Ishikawa (cell line): Measurements from ENCODE around the gene VWA3A.

Source experiments
- CEBPB ChIP-seq: IDR thresholded peaks from 2 replicates; pipeline ENCODE4 v1.6.1; 2012
- CREB1 ChIP-seq: IDR thresholded peaks from 2 replicates; pipeline ENCODE4 v1.6.1; 2012; ENCODE audit warnings: low read depth
- EGR1 ChIP-seq: IDR thresholded peaks from 2 replicates; pipeline ENCODE4 v1.6.1; 2012
- EP300 ChIP-seq: IDR thresholded peaks from 2 replicates; pipeline ENCODE4 v1.6.1; 2012; ENCODE audit warnings: borderline replicate concordance
- FOXM1 ChIP-seq: IDR thresholded peaks from 2 replicates; pipeline ENCODE4 v1.6.1; 2012; ENCODE audit warnings: low read depth, borderline replicate concordance
- NFIC ChIP-seq: IDR thresholded peaks from 2 replicates; pipeline ENCODE4 v1.6.1; 2012
- RAD21 ChIP-seq: IDR thresholded peaks from 2 replicates; pipeline ENCODE4 v1.6.1; 2012; ENCODE audit warnings: low read depth
- TAF1 ChIP-seq: IDR thresholded peaks from 2 replicates; pipeline ENCODE4 v1.6.1; 2012; ENCODE audit warnings: low read depth, mild to moderate bottlenecking
- TCF12 ChIP-seq: IDR thresholded peaks from 2 replicates; pipeline ENCODE4 v1.6.1; 2012; ENCODE audit warnings: low read depth
- TEAD4 ChIP-seq: IDR thresholded peaks from 2 replicates; pipeline ENCODE4 v1.6.1; 2012
- USF1 ChIP-seq: IDR thresholded peaks from 2 replicates; pipeline ENCODE4 v1.6.1; 2012
- YY1 ChIP-seq: IDR thresholded peaks from 2 replicates; pipeline ENCODE4 v1.6.1; 2012; ENCODE audit warnings: low read depth
- ZBTB7A ChIP-seq: IDR thresholded peaks from 2 replicates; pipeline ENCODE4 v1.6.1; 2012; ENCODE audit warnings: low read depth
- TF ChIP-seq, protein P1 (sequence below): IDR thresholded peaks from 2 replicates; pipeline ENCODE4 v1.6.1; 2012
- TF ChIP-seq, protein P2 (sequence below): IDR thresholded peaks from 2 replicates; pipeline ENCODE4 v1.6.1; 2012; ENCODE audit warnings: low read depth, mild to moderate bottlenecking

VWA3A gene

GRCh38 chr16:22183335-22183734, 91.0 kb downstream of the VWA3A start:
- TF ChIP-seq EGR1 (no peak), TAF1 (no peak), ZBTB7A (no peak), CEBPB (no peak), RAD21 (no peak), NFIC (no peak), TEAD4 (no peak), YY1 (no peak), FOXM1 (no peak)
- TF ChIP-seq, protein P1, sequence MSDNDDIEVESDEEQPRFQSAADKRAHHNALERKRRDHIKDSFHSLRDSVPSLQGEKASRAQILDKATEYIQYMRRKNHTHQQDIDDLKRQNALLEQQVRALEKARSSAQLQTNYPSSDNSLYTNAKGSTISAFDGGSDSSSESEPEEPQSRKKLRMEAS = no peak
- TF ChIP-seq, protein P2, sequence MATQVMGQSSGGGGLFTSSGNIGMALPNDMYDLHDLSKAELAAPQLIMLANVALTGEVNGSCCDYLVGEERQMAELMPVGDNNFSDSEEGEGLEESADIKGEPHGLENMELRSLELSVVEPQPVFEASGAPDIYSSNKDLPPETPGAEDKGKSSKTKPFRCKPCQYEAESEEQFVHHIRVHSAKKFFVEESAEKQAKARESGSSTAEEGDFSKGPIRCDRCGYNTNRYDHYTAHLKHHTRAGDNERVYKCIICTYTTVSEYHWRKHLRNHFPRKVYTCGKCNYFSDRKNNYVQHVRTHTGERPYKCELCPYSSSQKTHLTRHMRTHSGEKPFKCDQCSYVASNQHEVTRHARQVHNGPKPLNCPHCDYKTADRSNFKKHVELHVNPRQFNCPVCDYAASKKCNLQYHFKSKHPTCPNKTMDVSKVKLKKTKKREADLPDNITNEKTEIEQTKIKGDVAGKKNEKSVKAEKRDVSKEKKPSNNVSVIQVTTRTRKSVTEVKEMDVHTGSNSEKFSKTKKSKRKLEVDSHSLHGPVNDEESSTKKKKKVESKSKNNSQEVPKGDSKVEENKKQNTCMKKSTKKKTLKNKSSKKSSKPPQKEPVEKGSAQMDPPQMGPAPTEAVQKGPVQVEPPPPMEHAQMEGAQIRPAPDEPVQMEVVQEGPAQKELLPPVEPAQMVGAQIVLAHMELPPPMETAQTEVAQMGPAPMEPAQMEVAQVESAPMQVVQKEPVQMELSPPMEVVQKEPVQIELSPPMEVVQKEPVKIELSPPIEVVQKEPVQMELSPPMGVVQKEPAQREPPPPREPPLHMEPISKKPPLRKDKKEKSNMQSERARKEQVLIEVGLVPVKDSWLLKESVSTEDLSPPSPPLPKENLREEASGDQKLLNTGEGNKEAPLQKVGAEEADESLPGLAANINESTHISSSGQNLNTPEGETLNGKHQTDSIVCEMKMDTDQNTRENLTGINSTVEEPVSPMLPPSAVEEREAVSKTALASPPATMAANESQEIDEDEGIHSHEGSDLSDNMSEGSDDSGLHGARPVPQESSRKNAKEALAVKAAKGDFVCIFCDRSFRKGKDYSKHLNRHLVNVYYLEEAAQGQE = no peak

DNA sequence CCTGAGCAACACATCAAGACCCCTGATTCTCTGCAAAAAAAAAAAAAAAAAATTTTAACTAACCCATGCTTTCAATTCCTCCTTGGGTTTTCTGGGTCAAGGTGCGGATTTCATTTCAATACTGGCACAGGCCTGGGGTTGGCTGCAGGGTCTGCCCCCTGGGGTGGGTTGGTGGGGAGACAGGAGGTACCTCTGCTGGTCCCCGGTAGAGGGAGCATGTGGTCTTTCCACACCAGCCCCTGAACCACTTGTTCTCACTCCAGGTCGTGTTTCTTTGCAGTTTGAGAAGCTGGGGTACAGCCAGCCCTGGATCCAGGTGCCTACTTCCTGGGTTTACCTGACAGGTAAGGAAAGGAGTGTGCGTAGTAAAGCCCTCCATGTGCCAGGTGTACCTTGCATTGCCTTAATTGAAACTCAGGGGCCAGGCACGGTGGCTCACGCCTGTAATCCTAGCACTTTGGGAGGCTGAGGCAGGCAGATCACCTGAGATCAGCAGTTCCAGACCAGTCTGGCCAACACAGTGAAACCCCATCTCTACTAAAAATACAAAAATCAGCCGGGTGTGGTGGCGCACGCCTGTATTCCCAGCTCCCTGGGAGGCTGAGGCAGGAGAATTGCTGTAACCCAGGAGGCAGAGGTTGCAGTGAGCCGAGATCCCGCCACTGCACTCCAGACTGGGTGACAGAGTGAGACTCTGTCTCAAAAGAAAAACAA, 91.7 kb downstream of the VWA3A start:
- TF ChIP-seq, protein P1 = no peak
- TF ChIP-seq, protein P2 = no peak
- TF ChIP-seq ZBTB7A = no peak

DNA sequence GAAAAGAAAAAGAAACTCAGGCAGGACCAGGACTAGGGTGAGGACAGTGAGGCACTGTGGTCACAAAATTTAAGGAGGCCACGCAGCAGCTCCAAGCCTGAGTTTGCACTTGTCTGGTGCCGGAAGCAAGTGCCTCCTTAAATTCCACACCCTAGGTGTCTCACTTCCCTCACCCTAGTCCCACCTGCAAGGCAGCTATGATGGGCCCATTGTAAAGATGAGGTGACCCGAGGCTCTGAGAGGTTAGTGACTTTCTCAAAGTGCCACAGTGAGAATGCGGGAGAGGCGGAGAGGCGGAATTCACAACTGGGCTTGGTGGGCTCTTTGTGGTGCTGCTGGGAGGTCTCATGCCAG, 92.3 kb downstream of the VWA3A start:
- TF ChIP-seq YY1 (no peak), NFIC (no peak), ZBTB7A (no peak), TAF1 (no peak), USF1 (no peak), CREB1 (no peak), EP300 (no peak), FOXM1 (no peak)
- TF ChIP-seq, protein P1 = no peak
- TF ChIP-seq, protein P2 = no peak

GRCh38 chr16:22186517-22186916, 94.2 kb downstream of the VWA3A start:
- TF ChIP-seq CREB1 (no peak), ZBTB7A (no peak), TEAD4 (no peak), TAF1 (no peak), RAD21 (peak; percentile 50), NFIC (no peak)
- TF ChIP-seq, protein P1 = no peak

DNA sequence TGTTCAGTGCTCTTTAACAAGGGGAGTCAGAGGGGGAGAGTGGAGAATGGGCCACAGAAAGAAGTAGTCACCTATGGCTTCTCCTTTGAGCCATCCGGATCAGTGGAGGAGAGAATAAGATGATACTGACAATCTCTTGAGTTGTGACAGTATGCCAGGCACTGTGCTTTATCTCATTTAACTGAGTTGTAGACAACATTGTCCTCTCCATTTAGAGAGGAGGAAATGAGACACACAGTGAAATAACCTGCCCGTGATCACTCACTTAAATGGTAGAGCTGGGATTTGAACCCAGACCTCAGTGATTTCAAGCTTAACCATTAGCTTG, 95.9 kb downstream of the VWA3A start:
- TF ChIP-seq, protein P2 = no peak
- TF ChIP-seq YY1 = no peak
- no peak for TF ChIP-seq EP300
- no peak for TF ChIP-seq USF1
- TF ChIP-seq FOXM1 = no peak
- no peak for TF ChIP-seq RAD21
- no peak for TF ChIP-seq ZBTB7A
- TF ChIP-seq TEAD4 = no peak
- no peak for TF ChIP-seq TCF12
- TF ChIP-seq CREB1 = no peak
